LNCAP (cell line): Measurements from ENCODE around the gene TOLLIP.

Experiments used
- CTCF ChIP-seq: fragments of 450-650 bp; IDR thresholded peaks from 2 replicates; pipeline ENCODE4 v1.5.1; 2017; ENCODE audit warnings: mild to moderate bottlenecking

Gene TOLLIP

GRCh38 chr11:1301220-1302000 is 8.0 kb downstream of the TOLLIP start:
- no peak for TF ChIP-seq CTCF

GRCh38 chr11:1300569-1301187 is 8.8 kb downstream of the TOLLIP start:
- TF ChIP-seq CTCF = no peak

- no peak for TF ChIP-seq CTCF
These were observed 9.3 kb downstream of the TOLLIP start for GRCh38 chr11:1300121-1300520.

GRCh38 chr11:1299621-1300020 is 9.8 kb downstream of the TOLLIP start:
- TF ChIP-seq CTCF = no peak

- TF ChIP-seq CTCF = no peak
These were observed 10.5 kb downstream of the TOLLIP start for GRCh38 chr11:1298695-1299492.

- no peak for TF ChIP-seq CTCF
These were observed 11.6 kb downstream of the TOLLIP start for GRCh38 chr11:1297576-1298473.
